DOHH2 (cell line): Measurements from ENCODE around the gene IL13RA2.

ENCODE experiments used
- CTCF ChIP-seq: fragments of 200-600 bp; sonication (generic); IDR thresholded peaks from one replicate; pipeline ENCODE4 v1.5.1; 2014; ENCODE audit warnings: antibody characterized with exemption, mild to moderate bottlenecking, low read depth, low read length; ENCODE audit not compliant: poor library complexity, severe bottlenecking
- EZH2phosphoT487 ChIP-seq: fragments of 200-600 bp; sonication (generic); IDR thresholded peaks from 2 replicates; pipeline ENCODE4 v1.6.1; 2017; ENCODE audit warnings: borderline replicate concordance, mild to moderate bottlenecking, antibody characterized with exemption, low read length, moderate library complexity, mixed read lengths

- TF ChIP-seq CTCF (no peak), EZH2phosphoT487 (no peak)
Measured at GRCh38 chrX:115029440-115029839, 12.0 kb upstream of the IL13RA2 start.
